ENCODE data around the gene ZFAND2A. TPM values are rescaled to one million over a fixed set of nuclear protein-coding genes. Genes with fewer than 3 reads are reported as not detected.

Gene ZFAND2A
- total RNA-seq, 1 experiment from 2014 or later = 28.4 TPM

DNA sequence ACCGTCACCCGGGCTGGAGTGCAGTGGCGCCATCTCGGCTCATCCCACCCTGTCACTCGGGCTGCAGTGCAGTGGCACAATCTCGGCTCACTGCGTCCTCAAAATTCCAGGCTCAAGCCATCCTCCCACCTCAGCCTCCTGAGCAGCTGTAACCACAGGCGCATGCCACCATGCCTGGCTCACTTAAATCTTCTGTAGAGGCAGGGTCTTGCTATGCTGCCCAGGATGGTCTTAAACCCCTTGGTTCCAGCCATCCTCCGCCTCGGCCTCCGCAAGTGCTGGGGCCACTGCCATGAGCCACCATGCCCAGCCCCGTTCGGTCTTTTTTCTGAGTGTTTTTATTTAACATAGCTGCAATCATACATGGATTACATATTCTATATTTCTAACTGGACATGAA is 30.6 kb downstream of the ZFAND2A start:
- Histone ChIP-seq H3K4me2 (ENCODE audit: low read length) (no peak overlapping the region), H3K9ac (ENCODE audit: low read length) (no peak overlapping the region), H3K36me3 (ENCODE audit: low read depth, low read length) (peaks cover 2% of the 10 kb centered on the region; the same call in 1 of the 2 replicates), H4K20me1 (ENCODE audit: low read length) (no peaks in the 10 kb centered on the region), H2AFZ (ENCODE audit: low read length) (no peak overlapping the region), H3K9me3 (ENCODE audit: low read length) (no peaks in the 10 kb centered on the region), H3K27ac (ENCODE audit: low read length) (no peak overlapping the region), H3K79me2 (ENCODE audit: low read length) (peaks cover 25% of the 10 kb centered on the region), H3K9me2 (replicated peaks; ENCODE audit: low read length) (no peaks in the 10 kb centered on the region), H3F3A (ENCODE audit: low read length, unreplicated experiment) (no peaks in the 10 kb centered on the region), H3K4me3 (ENCODE audit: low read length) (no peak overlapping the region), H3K27me3 (ENCODE audit: low read length) (no peaks in the 10 kb centered on the region), H3K4me1 (ENCODE audit: insufficient read depth, low read length) (no peaks in the 10 kb centered on the region)
- POLR2A ChIA-PET (ENCODE audit: unreplicated experiment) = no interaction called here
- CTCF ChIA-PET = no interaction called here
- DNase-seq = no peak
- intact Hi-C loops (cut with micrococcal nuclease) = no loop called here
- TF ChIP-seq, protein P1, sequence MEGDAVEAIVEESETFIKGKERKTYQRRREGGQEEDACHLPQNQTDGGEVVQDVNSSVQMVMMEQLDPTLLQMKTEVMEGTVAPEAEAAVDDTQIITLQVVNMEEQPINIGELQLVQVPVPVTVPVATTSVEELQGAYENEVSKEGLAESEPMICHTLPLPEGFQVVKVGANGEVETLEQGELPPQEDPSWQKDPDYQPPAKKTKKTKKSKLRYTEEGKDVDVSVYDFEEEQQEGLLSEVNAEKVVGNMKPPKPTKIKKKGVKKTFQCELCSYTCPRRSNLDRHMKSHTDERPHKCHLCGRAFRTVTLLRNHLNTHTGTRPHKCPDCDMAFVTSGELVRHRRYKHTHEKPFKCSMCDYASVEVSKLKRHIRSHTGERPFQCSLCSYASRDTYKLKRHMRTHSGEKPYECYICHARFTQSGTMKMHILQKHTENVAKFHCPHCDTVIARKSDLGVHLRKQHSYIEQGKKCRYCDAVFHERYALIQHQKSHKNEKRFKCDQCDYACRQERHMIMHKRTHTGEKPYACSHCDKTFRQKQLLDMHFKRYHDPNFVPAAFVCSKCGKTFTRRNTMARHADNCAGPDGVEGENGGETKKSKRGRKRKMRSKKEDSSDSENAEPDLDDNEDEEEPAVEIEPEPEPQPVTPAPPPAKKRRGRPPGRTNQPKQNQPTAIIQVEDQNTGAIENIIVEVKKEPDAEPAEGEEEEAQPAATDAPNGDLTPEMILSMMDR (conservative IDR thresholded peaks at IDR 0.05; ENCODE audit: low read depth, low read length) = no peak
- TF ChIP-seq EZH2 (IDR thresholded peaks at IDR 0.05; ENCODE audit: low read length, unreplicated experiment) = no peak
- TF ChIP-seq EZH2phosphoT487 (IDR thresholded peaks at IDR 0.05; ENCODE audit: borderline replicate concordance, low read length) = no peak
- no peak for ATAC-seq
- BruUV-seq (replicated peaks) = no TSS peak

DNA sequence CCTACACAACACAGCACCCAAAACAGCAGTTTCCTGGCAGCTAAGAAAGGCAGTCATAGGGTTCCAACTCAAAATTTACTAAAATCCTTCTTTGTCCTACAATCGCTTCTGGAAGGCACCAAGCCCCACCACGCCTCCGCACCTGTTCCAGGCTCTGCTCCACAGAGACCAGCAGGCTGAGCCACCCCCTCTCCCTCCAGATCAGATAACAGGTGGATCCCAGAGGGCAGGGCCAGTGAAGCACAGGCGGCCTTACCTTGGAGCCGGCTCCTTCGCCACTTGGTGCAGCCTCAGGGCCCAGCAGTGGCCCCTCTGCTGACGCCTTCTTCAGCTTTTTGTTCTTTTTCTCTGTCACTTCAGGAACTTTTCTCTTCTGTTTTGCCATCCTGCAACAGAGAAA is 33.0 kb downstream of the ZFAND2A start:
- no peak for DNase-seq
- no peak for ATAC-seq
- intact Hi-C loops (cut with micrococcal nuclease) = no loop called here
- POLR2A ChIA-PET (ENCODE audit: unreplicated experiment) = interaction anchor here (1.0 kb wide), 1 partner anchor 30 kb away, joined by 3 read pairs; no protein-coding TSS in a partner anchor
- no peaks in the 10 kb centered on the region for H3K27me3 ChIP-seq (ENCODE audit: low read length)
- no peak overlapping the region for H3K9ac ChIP-seq (ENCODE audit: low read length)
- H3K36me3 ChIP-seq (ENCODE audit: low read depth, low read length) = no peaks in the 10 kb centered on the region; the same call in 1 of the 2 replicates
- H3K9me3 ChIP-seq (ENCODE audit: low read length) = no peaks in the 10 kb centered on the region
- H3K4me2 ChIP-seq (ENCODE audit: low read length) = no peak overlapping the region
- BruUV-seq (replicated peaks) = no TSS peak
- H2AFZ ChIP-seq (ENCODE audit: low read length) = no peak overlapping the region
- H3K4me3 ChIP-seq (ENCODE audit: low read length) = no peak overlapping the region
- peaks cover 22% of the 10 kb centered on the region for H3K79me2 ChIP-seq (ENCODE audit: low read length)
- H3K9me2 ChIP-seq (replicated peaks; ENCODE audit: low read length) = no peaks in the 10 kb centered on the region
- TF ChIP-seq EZH2 (IDR thresholded peaks at IDR 0.05; ENCODE audit: low read length, unreplicated experiment) (no peak), EZH2phosphoT487 (IDR thresholded peaks at IDR 0.05; ENCODE audit: borderline replicate concordance, low read length) (no peak)
- TF ChIP-seq, protein P1 (conservative IDR thresholded peaks at IDR 0.05; ENCODE audit: low read depth, low read length) = no peak
- no peaks in the 10 kb centered on the region for H3K4me1 ChIP-seq (ENCODE audit: insufficient read depth, low read length)
- no peaks in the 10 kb centered on the region for H4K20me1 ChIP-seq (ENCODE audit: low read length)
- H3F3A ChIP-seq (ENCODE audit: low read length, unreplicated experiment) = no peaks in the 10 kb centered on the region
- CTCF ChIA-PET = no interaction called here
- H3K27ac ChIP-seq (ENCODE audit: low read length) = no peak overlapping the region

DNA sequence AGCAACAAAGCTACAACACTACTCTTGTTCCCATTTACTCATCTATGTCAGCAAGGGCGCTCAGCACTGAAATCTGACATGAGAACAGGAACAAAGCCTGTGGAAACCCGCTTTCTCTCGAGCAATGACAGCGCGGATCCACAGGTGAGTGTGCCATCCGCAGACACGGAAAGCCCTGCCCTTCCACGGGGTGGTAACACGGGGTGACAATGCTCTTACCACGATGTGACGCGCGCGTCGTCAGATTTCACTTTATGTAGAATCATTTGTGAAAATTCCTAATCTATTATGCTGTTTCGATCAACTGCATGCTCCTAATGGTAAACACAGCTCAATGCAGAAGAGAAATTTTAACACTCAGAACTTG is 34.4 kb downstream of the ZFAND2A start:
- H3K4me2 ChIP-seq (ENCODE audit: low read length) = no peak overlapping the region
- POLR2A ChIA-PET (ENCODE audit: unreplicated experiment) = no interaction called here
- H4K20me1 ChIP-seq (ENCODE audit: low read length) = no peaks in the 10 kb centered on the region
- H2AFZ ChIP-seq (ENCODE audit: low read length) = no peak overlapping the region
- no peaks in the 10 kb centered on the region for H3K27me3 ChIP-seq (ENCODE audit: low read length)
- no peaks in the 10 kb centered on the region for H3K9me3 ChIP-seq (ENCODE audit: low read length)
- H3K36me3 ChIP-seq (ENCODE audit: low read depth, low read length) = no peaks in the 10 kb centered on the region; the same call in 1 of the 2 replicates
- TF ChIP-seq EZH2 (IDR thresholded peaks at IDR 0.05; ENCODE audit: low read length, unreplicated experiment) = no peak
- H3K9me2 ChIP-seq (replicated peaks; ENCODE audit: low read length) = no peaks in the 10 kb centered on the region
- peaks cover 21% of the 10 kb centered on the region; the same call in 1 of the 2 replicates for H3K79me2 ChIP-seq (ENCODE audit: low read length)
- no peak overlapping the region for H3K27ac ChIP-seq (ENCODE audit: low read length)
- intact Hi-C loops (cut with micrococcal nuclease) = no loop called here
- no peak overlapping the region for H3K4me3 ChIP-seq (ENCODE audit: low read length)
- BruUV-seq (replicated peaks) = no TSS peak
- no peak for DNase-seq
- no peaks in the 10 kb centered on the region for H3F3A ChIP-seq (ENCODE audit: low read length, unreplicated experiment)
- ATAC-seq = no peak
- no peaks in the 10 kb centered on the region for H3K4me1 ChIP-seq (ENCODE audit: insufficient read depth, low read length)
- H3K9ac ChIP-seq (ENCODE audit: low read length) = no peak overlapping the region
- CTCF ChIA-PET = no interaction called here
